GM12878 (cell line): ENCODE results near the gene LAMB4.
A peak's percentile ranks its signal among the peaks of the same experiment; 100 is the strongest.

Experiments used
- CTCF ChIP-seq, 3 experiments: IDR thresholded peaks in 2 of 3; conservative IDR thresholded peaks in 1 of 3; 2 replicates each; pipeline ENCODE4 v1.5.1; 2011; ENCODE audit warnings: low read depth in 3 of 3, low read length in 3 of 3, mild to moderate bottlenecking in 3 of 3, control low read depth in 2 of 3, moderate library complexity in 2 of 3, inconsistent platforms in 1 of 3, mixed read lengths in 1 of 3; ENCODE audit not compliant: control insufficient read depth in 2 of 3, insufficient read depth in 1 of 3; ENCODE audit errors: extremely low read depth in 1 of 3
- FOXM1 ChIP-seq: IDR thresholded peaks from 2 replicates; pipeline ENCODE4 v1.6.1; 2012; ENCODE audit warnings: low read depth, mild to moderate bottlenecking, inconsistent platforms, low read length, moderate library complexity
- MAX ChIP-seq: IDR thresholded peaks from 2 replicates; pipeline ENCODE4 v1.6.1; 2012; ENCODE audit warnings: low read depth, low read length, improper control_type of control experiment
- RB1 ChIP-seq: fragments of 450-650 bp; formaldehyde crosslinking; IDR thresholded peaks from 2 replicates; pipeline ENCODE4 v1.6.1; 2017; ENCODE audit warnings: mild to moderate bottlenecking, borderline replicate concordance
- RFX5 ChIP-seq: IDR thresholded peaks from 2 replicates; pipeline ENCODE4 v1.6.1; 2011; ENCODE audit warnings: low read depth, low read length, improper control_type of control experiment
- TBL1XR1 ChIP-seq: IDR thresholded peaks from 2 replicates; pipeline ENCODE4 v1.6.1; 2012; ENCODE audit warnings: low read depth, low read length, improper control_type of control experiment

DNA sequence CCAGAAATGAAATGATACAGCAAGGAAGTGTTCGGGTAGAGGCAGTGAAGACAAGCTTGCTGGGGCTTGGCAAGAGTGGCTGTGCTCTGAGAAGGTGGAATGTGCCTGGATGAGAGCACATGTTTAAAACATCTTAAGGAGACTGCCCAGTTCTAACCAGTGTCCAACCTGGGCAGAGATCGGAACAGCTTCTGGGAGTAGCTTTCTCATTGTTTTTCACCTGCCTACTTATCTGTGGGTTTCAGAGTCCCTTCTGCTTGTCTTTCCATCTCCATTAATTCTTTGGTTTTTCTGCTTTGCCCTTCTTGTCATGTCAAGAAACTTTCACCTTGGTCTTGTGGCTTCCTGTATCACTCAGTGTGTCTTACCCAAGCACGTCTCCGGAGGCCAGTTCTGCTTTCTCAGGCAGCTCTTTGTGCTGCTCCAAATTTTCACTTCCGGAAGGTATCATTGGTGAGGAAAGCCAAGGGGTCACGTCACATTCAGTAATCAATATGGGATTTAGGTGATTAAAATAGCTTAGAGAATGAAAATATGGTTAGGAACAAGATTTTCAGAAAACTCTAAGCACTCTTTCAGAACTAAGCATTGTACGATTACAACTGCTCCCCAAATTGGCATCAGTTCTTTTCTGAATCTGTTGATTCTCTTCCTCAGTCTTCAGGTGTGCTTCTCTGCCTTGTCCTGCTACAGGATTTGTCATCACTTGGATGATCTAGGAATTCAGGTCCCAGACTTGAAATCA lies 5.5 kb upstream of the LAMB4 start:
- TF ChIP-seq RFX5, result no peak
- 0 out of 2 replicates have a peak, but pooled peaks have one; percentile 28 for TF ChIP-seq MAX
- peak; percentile 96 for TF ChIP-seq FOXM1
- no peak for TF ChIP-seq RB1
- TF ChIP-seq CTCF (IDR thresholded peaks at IDR 0.05 in 2 of 3, conservative IDR thresholded peaks at IDR 0.05 in 1 of 3; ENCODE audit: control insufficient read depth in 2 of 3, extremely low read depth in 1 of 3, insufficient read depth in 1 of 3, low read depth in 3 of 3, low read length in 3 of 3), result no peak
- TF ChIP-seq TBL1XR1, result peak; percentile 97
